ENCODE data around the gene HOXA4. TPM values are rescaled to one million over a fixed set of nuclear protein-coding genes. Genes with fewer than 3 reads are reported as not detected.

HOXA4 gene
- total and polyA plus RNA-seq, 11 donors = 0.23 to 2.6 (median 0.82) TPM; not detected in 1

DNA sequence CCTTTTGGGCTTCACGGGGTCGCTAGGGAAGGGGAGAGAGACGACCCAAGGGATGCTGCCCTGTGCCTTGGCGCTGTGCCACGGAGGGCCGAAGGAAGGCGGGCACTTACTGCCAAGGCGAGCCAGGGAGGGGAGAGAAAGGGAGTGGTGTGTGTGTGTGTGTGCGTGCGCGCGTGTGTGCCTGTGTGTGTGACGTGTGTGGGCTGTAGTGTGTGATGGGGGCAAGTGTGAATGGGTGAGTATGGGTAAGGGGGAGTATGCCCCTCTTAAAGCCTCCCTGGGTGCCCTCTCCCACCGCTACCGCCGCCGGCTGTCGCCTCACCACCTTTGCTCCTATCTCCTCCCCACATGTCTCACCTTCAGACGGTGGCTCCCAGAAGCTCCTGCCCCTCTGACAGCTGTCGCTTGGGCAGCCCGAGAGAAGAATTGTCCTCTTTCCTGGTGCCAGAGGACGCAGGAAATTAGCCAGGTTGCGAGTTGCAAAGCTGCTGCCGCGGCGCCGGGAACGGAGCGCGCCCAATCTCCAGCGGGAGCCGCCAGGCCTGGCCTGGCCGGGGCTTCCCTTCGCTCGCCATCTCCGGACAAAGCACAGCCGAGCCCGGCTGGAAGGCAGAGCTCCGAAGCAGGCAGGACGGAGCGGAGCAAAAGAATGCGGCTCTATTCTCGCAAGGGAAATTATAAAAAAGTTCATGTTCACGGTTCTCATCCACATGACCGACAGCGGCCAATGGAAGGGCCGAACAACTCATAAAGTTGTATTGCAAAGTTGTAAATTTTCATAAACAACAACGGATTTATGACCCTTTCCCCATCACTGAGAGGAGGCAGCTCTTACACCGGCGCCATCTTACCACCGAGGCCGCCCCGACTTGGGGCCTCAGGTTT, 21.6 kb upstream of the HOXA4 start, which contains the start of gene HOXA3:
TSS of gene HOXA3 (minus strand) at position 653 of the 885 bp plus-strand sequence. CDS start 41,943 bp downstream, outside the sequence.
- Histone ChIP-seq H3K27ac (peak within 1 kb of the TSS in 1 of 12 donors; percentile 92), H3K4me3 (peak within 1 kb of the TSS in 5 of 12 donors; percentile 2 to 38 (median 28)), H3K36me3 (no peaks in the 10 kb centered on the region), H3K4me1 (peaks cover 3 to 67% (median 27%) of the 10 kb centered on the region in 12 donors), H3K27me3 (peaks cover 91 to 100% (median 99%) of the 10 kb centered on the region in 9 donors), H3K9me3 (no peaks in the 10 kb centered on the region)
- intact Hi-C loops (cut with DNase I) = loop anchor here in 5 of 10 donors (10.0 kb wide), 3 partner anchors 1067 to 1287 kb away; no protein-coding TSS in a partner anchor
- no peak for TF ChIP-seq POLR2A (IDR thresholded peaks at IDR 0.05)
- TF ChIP-seq, protein P1, sequence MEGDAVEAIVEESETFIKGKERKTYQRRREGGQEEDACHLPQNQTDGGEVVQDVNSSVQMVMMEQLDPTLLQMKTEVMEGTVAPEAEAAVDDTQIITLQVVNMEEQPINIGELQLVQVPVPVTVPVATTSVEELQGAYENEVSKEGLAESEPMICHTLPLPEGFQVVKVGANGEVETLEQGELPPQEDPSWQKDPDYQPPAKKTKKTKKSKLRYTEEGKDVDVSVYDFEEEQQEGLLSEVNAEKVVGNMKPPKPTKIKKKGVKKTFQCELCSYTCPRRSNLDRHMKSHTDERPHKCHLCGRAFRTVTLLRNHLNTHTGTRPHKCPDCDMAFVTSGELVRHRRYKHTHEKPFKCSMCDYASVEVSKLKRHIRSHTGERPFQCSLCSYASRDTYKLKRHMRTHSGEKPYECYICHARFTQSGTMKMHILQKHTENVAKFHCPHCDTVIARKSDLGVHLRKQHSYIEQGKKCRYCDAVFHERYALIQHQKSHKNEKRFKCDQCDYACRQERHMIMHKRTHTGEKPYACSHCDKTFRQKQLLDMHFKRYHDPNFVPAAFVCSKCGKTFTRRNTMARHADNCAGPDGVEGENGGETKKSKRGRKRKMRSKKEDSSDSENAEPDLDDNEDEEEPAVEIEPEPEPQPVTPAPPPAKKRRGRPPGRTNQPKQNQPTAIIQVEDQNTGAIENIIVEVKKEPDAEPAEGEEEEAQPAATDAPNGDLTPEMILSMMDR (IDR thresholded peaks at IDR 0.05) = no peak
- WGBS, 4 donors = 4 to 7% (median 5%) methylated on average over 34 to 53 of the region's 53 CpGs
- peak in 3 of 5 donors; percentile 5 to 33 (median 19) for DNase-seq
- no peak for ATAC-seq

DNA sequence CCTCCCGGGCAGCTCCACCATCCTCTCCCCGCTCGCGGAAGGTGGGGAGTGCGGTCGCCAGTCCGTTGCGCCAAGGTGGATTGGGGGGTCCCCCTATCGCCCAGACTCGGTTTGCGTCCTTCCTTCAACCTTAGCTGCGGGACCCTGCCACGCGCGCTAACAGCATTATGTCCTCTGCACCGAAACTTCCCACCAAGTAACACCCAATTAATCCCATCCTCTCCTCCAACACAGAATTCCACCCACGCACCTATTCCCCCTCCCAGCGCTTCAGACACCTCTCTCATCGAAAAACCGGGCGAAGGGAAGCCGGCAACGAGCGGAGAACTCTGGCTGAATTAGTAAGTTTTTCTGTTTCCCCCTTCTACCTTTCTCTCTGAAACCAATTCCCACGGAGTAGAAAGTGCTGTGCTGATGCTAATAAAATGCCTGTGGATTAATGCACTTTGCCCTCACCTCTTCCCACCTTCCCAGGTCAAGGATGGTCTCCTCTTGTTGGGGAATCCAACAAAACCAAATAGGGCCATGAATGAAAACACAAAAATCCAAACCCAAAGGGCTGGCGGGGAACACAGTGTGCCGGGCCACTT, 20.9 kb upstream of the HOXA4 start:
- Histone ChIP-seq H3K36me3 (no peaks in the 10 kb centered on the region), H3K4me3 (peak overlapping the region in 11 of 12 donors; percentile 1 to 39 (median 33)), H3K27me3 (peaks cover 91 to 100% (median 99%) of the 10 kb centered on the region in 9 donors), H3K4me1 (peaks cover 3 to 66% (median 27%) of the 10 kb centered on the region in 12 donors), H3K9me3 (no peaks in the 10 kb centered on the region), H3K27ac (peak overlapping the region in 1 of 12 donors; percentile 92)
- peak in 3 of 5 donors; percentile 4 to 54 (median 15) for DNase-seq
- 3 to 6% (median 5%) methylated on average over 25 to 27 of the region's 27 CpGs for WGBS, 4 donors
- no peak for ATAC-seq
- intact Hi-C loops (cut with DNase I) = loop anchor here in 5 of 10 donors (10.0 kb wide), 3 partner anchors 1067 to 1287 kb away; no protein-coding TSS in a partner anchor
- TF ChIP-seq, protein P1 (IDR thresholded peaks at IDR 0.05) = no peak
- no peak for TF ChIP-seq POLR2A (IDR thresholded peaks at IDR 0.05)

DNA sequence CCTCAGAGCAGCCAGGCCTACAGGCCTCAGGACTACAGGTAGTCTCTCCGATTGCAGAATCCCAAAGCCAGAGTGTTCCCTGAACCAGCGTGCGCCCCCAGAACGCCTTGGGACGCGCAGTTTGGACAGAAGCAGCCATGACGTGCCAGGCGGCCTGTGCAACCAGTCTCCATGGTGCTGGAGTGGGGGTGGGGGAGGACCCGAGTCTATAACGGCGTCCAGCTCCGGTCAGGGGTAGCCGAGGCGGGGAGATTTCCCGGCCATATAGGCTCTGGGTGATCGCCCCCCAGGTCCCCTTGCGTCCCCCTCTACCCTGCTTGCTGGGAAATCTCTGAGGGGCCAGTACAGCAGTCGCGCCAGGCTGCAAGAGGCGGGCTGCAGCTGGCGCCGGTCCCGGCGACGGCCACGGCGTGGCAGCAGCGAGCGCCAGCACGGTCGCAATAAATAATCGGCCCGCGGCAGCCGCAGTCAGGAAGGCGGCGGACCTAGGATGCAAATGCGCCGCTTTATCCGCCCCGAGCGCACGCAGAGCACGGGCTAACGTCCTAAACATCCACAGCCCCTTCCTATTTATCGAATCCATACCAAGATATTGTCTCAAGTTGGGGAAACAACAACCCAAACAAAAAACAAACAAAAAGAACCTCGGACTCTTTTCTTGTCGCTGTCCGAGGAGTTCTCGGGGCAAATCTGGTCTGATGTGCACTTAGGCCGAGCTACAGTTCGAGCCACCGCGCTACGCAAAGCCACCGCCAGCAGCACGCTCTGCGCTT, 20.2 kb upstream of the HOXA4 start:
- TF ChIP-seq, protein P1 (IDR thresholded peaks at IDR 0.05) = peak; percentile 64 to 90 (median 82)
- TF ChIP-seq POLR2A (IDR thresholded peaks at IDR 0.05) = no peak
- 1 to 2% (median 2%) methylated on average over 34 to 58 of the region's 58 CpGs for WGBS, 4 donors
- intact Hi-C loops (cut with DNase I) = loop anchor here in 5 of 10 donors (10.0 kb wide), 3 partner anchors 1066 to 1286 kb away; no protein-coding TSS in a partner anchor
- Histone ChIP-seq H3K9me3 (no peaks in the 10 kb centered on the region), H3K4me3 (peak overlapping the region in 11 of 12 donors; percentile 1 to 39 (median 33)), H3K27me3 (peaks cover 89 to 100% (median 99%) of the 10 kb centered on the region in 9 donors), H3K27ac (peak overlapping the region in 1 of 12 donors; percentile 92), H3K36me3 (no peaks in the 10 kb centered on the region), H3K4me1 (peaks cover 3 to 59% (median 24%) of the 10 kb centered on the region in 12 donors)
- ATAC-seq = peak; percentile 55 to 85 (median 71)
- DNase-seq = peak; percentile 52 to 80 (median 64)
